ENCODE data around the gene SRCAP.

SRCAP gene

GRCh38 chr16:30658731-30659506 lies 40.1 kb upstream of the SRCAP start:
- no peaks in the 10 kb centered on the region for H3K27me3 Mint-ChIP-seq
- ATAC-seq (ENCODE audit: low read depth) (peak; percentile 5), DNase-seq (ENCODE audit: low spot score in 2 of 2) (peak; percentile 86 to 97)
- peak overlapping the region; percentile 96 for H3K4me3 Mint-ChIP-seq
- no peaks in the 10 kb centered on the region for H3K9me3 Mint-ChIP-seq
- H3K36me3 Mint-ChIP-seq, result peaks cover 20% of the 10 kb centered on the region
- H3K4me1 Mint-ChIP-seq, result peaks cover 23% of the 10 kb centered on the region
- peak overlapping the region; percentile 99 for H3K27ac Mint-ChIP-seq

DNA sequence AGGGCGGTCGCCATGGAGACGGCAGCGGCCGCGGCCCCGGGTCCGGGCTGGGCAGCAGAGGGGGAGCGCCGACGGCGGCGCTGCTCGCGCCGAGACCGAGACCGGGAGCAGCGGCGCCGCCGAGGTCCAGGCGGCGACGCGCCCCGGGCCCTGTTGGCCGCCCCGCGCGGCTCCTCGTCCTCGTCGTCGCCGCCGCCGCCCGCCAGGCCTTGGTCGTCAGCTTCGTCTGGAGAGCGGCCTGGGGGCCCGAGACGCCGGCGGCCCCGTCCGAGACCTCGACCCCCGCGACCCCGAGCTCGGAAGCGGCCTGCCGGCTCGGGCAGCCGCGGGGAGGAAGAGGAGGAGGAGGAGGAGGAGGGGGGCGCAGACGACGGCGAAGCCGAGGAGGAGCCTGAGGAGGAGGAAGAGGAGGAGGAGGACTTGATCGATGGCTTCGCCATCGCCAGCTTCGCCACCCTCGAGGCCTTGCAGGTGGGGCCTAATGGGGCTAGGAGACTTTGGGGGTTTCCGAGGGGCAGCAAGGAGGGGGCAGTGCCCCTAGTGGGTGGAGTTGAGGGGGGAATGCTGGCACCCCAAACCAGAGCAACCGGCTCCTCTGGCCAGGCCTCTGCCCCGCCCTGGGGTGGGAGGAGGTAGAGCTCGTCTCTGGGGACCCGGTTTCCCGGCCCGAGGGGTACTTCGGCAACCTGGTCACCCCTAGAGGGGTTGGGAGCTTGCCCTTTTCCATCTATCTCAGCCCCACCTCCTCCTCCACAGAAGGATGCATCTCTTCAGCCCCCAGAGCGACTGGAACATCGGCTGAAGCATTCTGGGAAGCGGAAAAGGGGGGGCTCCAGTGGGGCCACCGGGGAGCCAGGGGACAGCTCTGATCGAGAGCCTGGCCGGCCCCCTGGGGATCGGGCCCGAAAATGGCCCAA lies 39.2 kb upstream of the SRCAP start:
- Mint-ChIP-seq H3K27me3 (no peaks in the 10 kb centered on the region), H3K4me3 (peak overlapping the region; percentile 82), H3K4me1 (peaks cover 23% of the 10 kb centered on the region), H3K36me3 (peaks cover 21% of the 10 kb centered on the region), H3K27ac (peak overlapping the region; percentile 99), H3K9me3 (no peaks in the 10 kb centered on the region)
- ATAC-seq (ENCODE audit: low read depth), result no peak
- DNase-seq (ENCODE audit: low spot score in 2 of 2), result peak; percentile 51 to 62

DNA sequence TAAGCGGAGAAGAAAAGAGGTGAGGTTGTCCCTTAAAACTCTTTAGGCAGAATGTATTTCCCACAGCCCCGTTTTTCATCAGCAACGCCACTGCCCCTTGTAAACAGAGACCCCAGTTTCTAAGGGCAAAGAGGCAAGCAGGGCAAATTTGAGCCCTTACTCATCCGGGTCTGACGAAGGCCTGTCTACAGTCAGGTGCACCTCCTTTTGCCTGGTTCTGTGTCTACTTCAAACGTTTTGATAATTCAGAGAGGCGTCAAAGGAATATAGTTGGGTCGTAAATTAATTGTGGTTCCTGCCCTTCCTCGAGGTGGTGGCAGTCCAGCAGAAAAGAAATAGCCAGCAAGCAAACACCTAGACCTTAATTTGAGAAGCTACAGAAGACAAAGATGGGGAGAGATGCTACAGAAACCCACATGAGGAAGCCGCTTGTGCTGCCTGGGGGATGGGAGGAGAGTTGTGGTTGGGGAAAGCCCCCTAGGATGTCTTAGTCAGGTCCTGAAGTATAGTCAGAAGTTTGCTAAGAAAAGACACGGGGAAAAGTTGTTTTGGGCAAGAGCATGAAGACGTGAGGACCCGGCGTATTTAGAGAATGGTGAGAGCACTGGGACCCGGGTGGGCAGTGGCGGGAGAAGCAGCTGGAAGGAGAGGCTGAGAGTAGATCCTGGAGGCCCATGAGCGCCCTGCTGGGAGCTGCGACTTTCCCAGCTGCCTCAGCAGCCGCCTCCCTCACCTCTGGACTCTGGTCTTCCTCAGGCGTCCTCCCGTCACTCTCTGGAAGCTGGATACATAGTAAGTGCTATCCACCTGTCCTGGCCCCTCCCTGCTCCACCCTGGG lies 38.3 kb upstream of the SRCAP start:
- peaks cover 25% of the 10 kb centered on the region for H3K36me3 Mint-ChIP-seq
- DNase-seq (ENCODE audit: low spot score in 2 of 2) (peak; percentile 54 to 73), ATAC-seq (ENCODE audit: low read depth) (peak; percentile 9)
- peaks cover 25% of the 10 kb centered on the region for H3K4me1 Mint-ChIP-seq
- peak overlapping the region; percentile 92 for H3K27ac Mint-ChIP-seq
- peak overlapping the region; percentile 82 for H3K4me3 Mint-ChIP-seq
- no peaks in the 10 kb centered on the region for H3K9me3 Mint-ChIP-seq
- no peaks in the 10 kb centered on the region for H3K27me3 Mint-ChIP-seq

DNA sequence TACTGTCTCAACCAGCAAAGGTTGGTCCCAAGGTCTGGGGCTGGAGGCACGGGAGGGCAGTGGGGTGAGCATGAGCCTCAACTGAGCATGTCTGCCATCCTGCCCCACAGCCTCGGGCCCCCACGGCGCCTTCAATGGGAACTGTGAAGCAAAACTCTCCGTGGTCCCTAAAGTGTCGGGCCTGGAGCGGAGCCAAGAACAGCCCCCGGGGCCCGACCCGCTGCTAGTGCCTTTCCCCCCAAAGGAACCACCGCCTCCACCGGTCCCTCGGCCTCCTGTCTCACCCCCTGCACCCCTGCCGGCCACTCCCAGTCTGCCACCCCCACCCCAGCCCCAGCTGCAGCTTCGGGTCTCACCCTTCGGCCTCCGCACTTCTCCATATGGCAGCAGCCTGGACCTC lies 36.5 kb upstream of the SRCAP start:
- no peak for ATAC-seq (ENCODE audit: low read depth)
- peaks cover 30% of the 10 kb centered on the region for H3K36me3 Mint-ChIP-seq
- peak overlapping the region; percentile 92 for H3K27ac Mint-ChIP-seq
- peaks cover 19% of the 10 kb centered on the region for H3K4me1 Mint-ChIP-seq
- H3K9me3 Mint-ChIP-seq, result no peaks in the 10 kb centered on the region
- H3K27me3 Mint-ChIP-seq, result no peaks in the 10 kb centered on the region
- H3K4me3 Mint-ChIP-seq, result no peak overlapping the region
- no peak for DNase-seq (ENCODE audit: low spot score in 2 of 2)

DNA sequence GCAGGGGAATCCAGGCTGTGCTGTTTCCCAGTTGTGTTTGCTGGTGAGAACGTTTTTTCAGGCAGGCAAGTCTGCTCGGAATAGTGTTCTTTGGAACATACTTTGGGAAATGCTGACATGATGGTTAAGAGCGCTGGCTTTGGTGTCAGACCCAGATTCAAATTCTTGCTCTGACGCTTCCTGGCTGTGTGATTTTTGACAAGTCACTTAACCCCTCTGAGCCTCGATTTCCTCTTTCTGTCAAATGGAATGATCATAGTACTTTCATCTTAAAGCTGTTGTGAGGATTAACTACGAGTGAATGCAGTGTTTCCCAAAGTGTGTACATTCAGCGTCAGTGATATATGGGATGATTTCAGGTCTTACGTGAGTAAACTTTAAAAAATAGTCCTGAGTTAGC lies 35.9 kb upstream of the SRCAP start:
- H3K9me3 Mint-ChIP-seq, result no peaks in the 10 kb centered on the region
- no peak for DNase-seq (ENCODE audit: low spot score in 2 of 2)
- H3K4me3 Mint-ChIP-seq, result no peak overlapping the region
- peaks cover 35% of the 10 kb centered on the region for H3K36me3 Mint-ChIP-seq
- peak overlapping the region; percentile 28 for H3K27ac Mint-ChIP-seq
- no peaks in the 10 kb centered on the region for H3K27me3 Mint-ChIP-seq
- ATAC-seq (ENCODE audit: low read depth), result no peak
- peaks cover 19% of the 10 kb centered on the region for H3K4me1 Mint-ChIP-seq

GRCh38 chr16:30663820-30664219 lies 35.2 kb upstream of the SRCAP start:
- Mint-ChIP-seq H3K4me3 (no peak overlapping the region), H3K27ac (no peak overlapping the region), H3K4me1 (peaks cover 19% of the 10 kb centered on the region), H3K36me3 (peaks cover 38% of the 10 kb centered on the region), H3K27me3 (no peaks in the 10 kb centered on the region), H3K9me3 (no peaks in the 10 kb centered on the region)
- DNase-seq (ENCODE audit: low spot score in 2 of 2), result no peak
- no peak for ATAC-seq (ENCODE audit: low read depth)

DNA sequence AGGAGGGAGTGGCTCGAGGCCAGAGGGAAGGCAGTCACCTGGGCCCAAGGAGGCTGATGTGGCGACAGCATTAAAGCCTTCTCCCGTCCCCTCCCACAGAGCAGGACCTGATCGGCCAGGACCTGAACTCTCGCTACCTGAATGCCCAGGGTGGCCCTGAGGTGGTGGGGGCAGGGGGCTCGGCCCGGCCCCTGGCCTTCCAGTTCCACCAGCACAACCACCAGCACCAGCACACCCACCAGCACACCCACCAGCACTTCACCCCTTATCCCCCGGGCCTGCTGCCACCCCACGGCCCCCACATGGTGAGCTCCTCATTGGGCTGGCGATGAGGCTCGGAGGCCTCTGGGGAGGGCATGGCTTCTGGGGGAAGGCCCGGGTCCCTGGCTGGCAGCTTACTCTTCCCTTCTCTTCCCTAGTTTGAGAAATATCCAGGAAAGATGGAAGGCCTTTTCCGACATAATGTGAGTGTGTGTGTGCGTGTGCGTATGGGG lies 34.3 kb upstream of the SRCAP start:
- ATAC-seq (ENCODE audit: low read depth) (no peak), DNase-seq (ENCODE audit: low spot score in 2 of 2) (no peak)
- Mint-ChIP-seq H3K36me3 (peaks cover 41% of the 10 kb centered on the region), H3K4me3 (no peak overlapping the region), H3K27ac (peak overlapping the region; percentile 31), H3K9me3 (no peaks in the 10 kb centered on the region), H3K4me1 (peaks cover 19% of the 10 kb centered on the region), H3K27me3 (no peaks in the 10 kb centered on the region)

GRCh38 chr16:30665155-30665829 lies 33.7 kb upstream of the SRCAP start:
- Mint-ChIP-seq H3K27ac (peak overlapping the region; percentile 31), H3K9me3 (no peaks in the 10 kb centered on the region), H3K4me1 (peaks cover 19% of the 10 kb centered on the region), H3K36me3 (peaks cover 41% of the 10 kb centered on the region), H3K4me3 (no peak overlapping the region), H3K27me3 (no peaks in the 10 kb centered on the region)
- ATAC-seq (ENCODE audit: low read depth) (no peak), DNase-seq (ENCODE audit: low spot score in 2 of 2) (no peak)

GRCh38 chr16:30665830-30666190 lies 33.2 kb upstream of the SRCAP start:
- H3K36me3 Mint-ChIP-seq, result peaks cover 38% of the 10 kb centered on the region
- ATAC-seq (ENCODE audit: low read depth), result no peak

GRCh38 chr16:30666681-30667080 lies 32.3 kb upstream of the SRCAP start:
- Mint-ChIP-seq H3K9me3 (no peaks in the 10 kb centered on the region), H3K27ac (no peak overlapping the region), H3K36me3 (peaks cover 35% of the 10 kb centered on the region), H3K4me3 (no peak overlapping the region), H3K4me1 (peaks cover 6% of the 10 kb centered on the region), H3K27me3 (no peaks in the 10 kb centered on the region)
- no peak for ATAC-seq (ENCODE audit: low read depth)
- DNase-seq (ENCODE audit: low spot score in 2 of 2), result no peak

More at GRCh38 chr16:30665830-30666190, 33.2 kb upstream of the SRCAP start:
- Mint-ChIP-seq H3K27me3 (no peaks in the 10 kb centered on the region), H3K9me3 (no peaks in the 10 kb centered on the region), H3K27ac (no peak overlapping the region), H3K4me1 (peaks cover 15% of the 10 kb centered on the region), H3K4me3 (no peak overlapping the region)
- DNase-seq (ENCODE audit: low spot score in 2 of 2), result no peak

DNA sequence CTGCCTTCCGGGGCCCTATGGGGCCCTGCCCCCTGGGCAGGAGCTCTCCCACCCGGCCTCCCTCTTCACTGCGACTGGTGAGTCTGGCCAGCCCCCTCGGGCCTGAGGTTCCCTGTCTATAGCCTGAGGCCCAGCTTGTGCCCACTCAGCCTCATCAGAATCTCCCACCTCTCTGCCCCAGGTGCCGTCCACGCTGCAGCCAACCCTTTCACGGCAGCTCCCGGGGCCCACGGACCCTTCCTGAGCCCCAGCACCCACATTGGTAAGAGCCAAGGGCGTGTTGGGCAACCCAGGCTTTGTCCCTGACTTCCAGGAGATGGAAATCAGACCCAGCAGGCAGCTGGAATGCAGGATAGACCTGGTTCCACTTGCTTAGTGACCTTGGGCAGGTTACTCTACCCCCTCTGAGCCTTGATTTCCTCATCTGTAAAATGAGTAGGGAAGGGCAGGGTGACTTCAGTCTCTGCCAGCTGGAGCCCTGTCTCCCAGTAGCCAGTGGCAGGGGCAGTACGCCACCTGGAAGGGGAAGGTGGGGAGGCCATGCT lies 31.5 kb upstream of the SRCAP start:
- H3K4me1 Mint-ChIP-seq, result peaks cover 5% of the 10 kb centered on the region
- no peaks in the 10 kb centered on the region for H3K9me3 Mint-ChIP-seq
- no peaks in the 10 kb centered on the region for H3K27me3 Mint-ChIP-seq
- peak overlapping the region; percentile 5 for H3K27ac Mint-ChIP-seq
- DNase-seq (ENCODE audit: low spot score in 2 of 2), result no peak
- no peak for ATAC-seq (ENCODE audit: low read depth)
- H3K36me3 Mint-ChIP-seq, result peaks cover 35% of the 10 kb centered on the region
- no peak overlapping the region for H3K4me3 Mint-ChIP-seq

- H3K9me3 Mint-ChIP-seq, result no peaks in the 10 kb centered on the region
- no peaks in the 10 kb centered on the region for H3K27me3 Mint-ChIP-seq
- H3K27ac Mint-ChIP-seq, result no peak overlapping the region
- no peak overlapping the region for H3K4me3 Mint-ChIP-seq
- DNase-seq (ENCODE audit: low spot score in 2 of 2) (no peak), ATAC-seq (ENCODE audit: low read depth) (no peak)
- peaks cover 5% of the 10 kb centered on the region for H3K4me1 Mint-ChIP-seq
- peaks cover 31% of the 10 kb centered on the region for H3K36me3 Mint-ChIP-seq
Measured at GRCh38 chr16:30668393-30668792, 30.6 kb upstream of the SRCAP start.
